HepG2 (cell line): ENCODE measurements around the gene ANKRD11. TPM values are rescaled to one million over a fixed set of nuclear protein-coding genes. Genes with fewer than 3 reads are reported as not detected.
A peak's percentile ranks its signal among the peaks of the same experiment; 100 is the strongest.

Source experiments
- CREB3 ChIP-seq: sonication (generic); formaldehyde crosslinking; IDR thresholded peaks from 2 replicates; pipeline ENCODE4 v1.5.0; 2020; ENCODE audit warnings: missing genetic modification reagents
- ETV6 ChIP-seq: sonication (generic); formaldehyde crosslinking; conservative IDR thresholded peaks from 2 replicates; pipeline ENCODE4 v1.4.0; 2020; ENCODE audit warnings: missing genetic modification reagents
- FOXA3 ChIP-seq: IDR thresholded peaks from 2 replicates; pipeline ENCODE4 v1.6.1; 2016; ENCODE audit warnings: missing genetic modification reagents, missing compliant biosample characterization
- FOXO1 ChIP-seq: sonication (generic); formaldehyde crosslinking; IDR thresholded peaks from 2 replicates; pipeline ENCODE4 v1.4.0; 2020; ENCODE audit warnings: missing genetic modification reagents
- HNF1B ChIP-seq: sonication (generic); formaldehyde crosslinking; IDR thresholded peaks from 2 replicates; pipeline ENCODE4 v1.5.1; 2020; ENCODE audit warnings: mild to moderate bottlenecking, moderate library complexity, missing genetic modification reagents
- ZNF274 ChIP-seq: sonication (generic); formaldehyde crosslinking; IDR thresholded peaks from 2 replicates; pipeline ENCODE4 v1.5.1; 2020; ENCODE audit warnings: mild to moderate bottlenecking, missing genetic modification reagents
- ZNF7 ChIP-seq: IDR thresholded peaks from 2 replicates; pipeline ENCODE4 v1.6.1; 2016; ENCODE audit warnings: missing biosample characterization, missing genetic modification reagents
- ZNF75D ChIP-seq: sonication (generic); formaldehyde crosslinking; IDR thresholded peaks from 2 replicates; pipeline ENCODE4 v1.8.1; 2023; ENCODE audit warnings: missing genetic modification reagents, mild to moderate bottlenecking, borderline replicate concordance
- ZNF761 ChIP-seq: sonication (generic); formaldehyde crosslinking; conservative IDR thresholded peaks from 2 replicates; pipeline ENCODE4 v1.4.0; 2020; ENCODE audit warnings: mild to moderate bottlenecking, missing genetic modification reagents
- polyA plus RNA-seq, 8 experiments: library from polyadenylated mRNA; depleted of rRNA in 3 of 8; stranded (reverse) in 7 of 8; unstranded in 1 of 8; fragments of >200 nt; fragmentation: Illumina TruSeq in 4 of 8; extraction: Trizol in 4 of 8; gene quantifications; 2 replicates each; pipeline versions ENCODE4 v1.2.1 to v1.2.3, GENCODE V29; 2011 to 2016; ENCODE audit warnings: low read depth in 4 of 8, missing spikeins in 1 of 8, mixed read lengths in 1 of 8; ENCODE audit not compliant: insufficient read depth in 1 of 8
- total RNA-seq, 5 experiments: library from RNA; depleted of rRNA; stranded (reverse); fragments of >200 nt; fragmentation: Illumina TruSeq; extraction: Trizol; gene quantifications; 2 replicates each; pipeline ENCODE4 v1.2.3, GENCODE V29; 2016; ENCODE audit warnings: low read depth in 1 of 5
- TF ChIP-seq, protein P1 (sequence below), 2 experiments: IDR thresholded peaks; 2 replicates each; pipeline ENCODE4 v1.6.1; 2011 to 2012; ENCODE audit warnings: low read length in 2 of 2, borderline replicate concordance in 1 of 2, low read depth in 1 of 2, mild to moderate bottlenecking in 1 of 2, moderate library complexity in 1 of 2

The ANKRD11 gene
- total and polyA plus RNA-seq, 2 of the 13 experiments (the other 11 are each of a cell fraction or from before 2014, with no cell fraction given) = 21.4 to 38.4 TPM

- TF ChIP-seq FOXA3 (CRISPR knock-in tag) (no peak), ZNF274 (CRISPR knock-in tag) (peak; percentile 93), ZNF761 (CRISPR knock-in tag) (peak; percentile 69; the same call in 1 of the 2 replicates), HNF1B (peak; percentile 82), ZNF75D (CRISPR knock-in tag) (no peak), ZNF7 (CRISPR knock-in tag) (no peak), CREB3 (0 out of 2 replicates have a peak, but pooled peaks have one; percentile 18), ETV6 (no peak), FOXO1 (0 out of 2 replicates have a peak, but pooled peaks have one; percentile 18)
- TF ChIP-seq, protein P1, sequence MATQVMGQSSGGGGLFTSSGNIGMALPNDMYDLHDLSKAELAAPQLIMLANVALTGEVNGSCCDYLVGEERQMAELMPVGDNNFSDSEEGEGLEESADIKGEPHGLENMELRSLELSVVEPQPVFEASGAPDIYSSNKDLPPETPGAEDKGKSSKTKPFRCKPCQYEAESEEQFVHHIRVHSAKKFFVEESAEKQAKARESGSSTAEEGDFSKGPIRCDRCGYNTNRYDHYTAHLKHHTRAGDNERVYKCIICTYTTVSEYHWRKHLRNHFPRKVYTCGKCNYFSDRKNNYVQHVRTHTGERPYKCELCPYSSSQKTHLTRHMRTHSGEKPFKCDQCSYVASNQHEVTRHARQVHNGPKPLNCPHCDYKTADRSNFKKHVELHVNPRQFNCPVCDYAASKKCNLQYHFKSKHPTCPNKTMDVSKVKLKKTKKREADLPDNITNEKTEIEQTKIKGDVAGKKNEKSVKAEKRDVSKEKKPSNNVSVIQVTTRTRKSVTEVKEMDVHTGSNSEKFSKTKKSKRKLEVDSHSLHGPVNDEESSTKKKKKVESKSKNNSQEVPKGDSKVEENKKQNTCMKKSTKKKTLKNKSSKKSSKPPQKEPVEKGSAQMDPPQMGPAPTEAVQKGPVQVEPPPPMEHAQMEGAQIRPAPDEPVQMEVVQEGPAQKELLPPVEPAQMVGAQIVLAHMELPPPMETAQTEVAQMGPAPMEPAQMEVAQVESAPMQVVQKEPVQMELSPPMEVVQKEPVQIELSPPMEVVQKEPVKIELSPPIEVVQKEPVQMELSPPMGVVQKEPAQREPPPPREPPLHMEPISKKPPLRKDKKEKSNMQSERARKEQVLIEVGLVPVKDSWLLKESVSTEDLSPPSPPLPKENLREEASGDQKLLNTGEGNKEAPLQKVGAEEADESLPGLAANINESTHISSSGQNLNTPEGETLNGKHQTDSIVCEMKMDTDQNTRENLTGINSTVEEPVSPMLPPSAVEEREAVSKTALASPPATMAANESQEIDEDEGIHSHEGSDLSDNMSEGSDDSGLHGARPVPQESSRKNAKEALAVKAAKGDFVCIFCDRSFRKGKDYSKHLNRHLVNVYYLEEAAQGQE (IDR thresholded peaks at IDR 0.05; ENCODE audit: borderline replicate concordance in 1 of 2, low read depth in 1 of 2, low read length in 2 of 2) = no peak
- TF ChIP-seq, all 625 proteins: peak for 269
Observed at GRCh38 chr16:89246903-89247733, 243.2 kb downstream of the ANKRD11 start (continued).
